ENCODE results near the gene SPIB. TPM values are rescaled to one million over a fixed set of nuclear protein-coding genes. Genes with fewer than 3 reads are reported as not detected.

Gene SPIB
- total RNA-seq, 1 donor = not detected

- TF ChIP-seq, protein P1, sequence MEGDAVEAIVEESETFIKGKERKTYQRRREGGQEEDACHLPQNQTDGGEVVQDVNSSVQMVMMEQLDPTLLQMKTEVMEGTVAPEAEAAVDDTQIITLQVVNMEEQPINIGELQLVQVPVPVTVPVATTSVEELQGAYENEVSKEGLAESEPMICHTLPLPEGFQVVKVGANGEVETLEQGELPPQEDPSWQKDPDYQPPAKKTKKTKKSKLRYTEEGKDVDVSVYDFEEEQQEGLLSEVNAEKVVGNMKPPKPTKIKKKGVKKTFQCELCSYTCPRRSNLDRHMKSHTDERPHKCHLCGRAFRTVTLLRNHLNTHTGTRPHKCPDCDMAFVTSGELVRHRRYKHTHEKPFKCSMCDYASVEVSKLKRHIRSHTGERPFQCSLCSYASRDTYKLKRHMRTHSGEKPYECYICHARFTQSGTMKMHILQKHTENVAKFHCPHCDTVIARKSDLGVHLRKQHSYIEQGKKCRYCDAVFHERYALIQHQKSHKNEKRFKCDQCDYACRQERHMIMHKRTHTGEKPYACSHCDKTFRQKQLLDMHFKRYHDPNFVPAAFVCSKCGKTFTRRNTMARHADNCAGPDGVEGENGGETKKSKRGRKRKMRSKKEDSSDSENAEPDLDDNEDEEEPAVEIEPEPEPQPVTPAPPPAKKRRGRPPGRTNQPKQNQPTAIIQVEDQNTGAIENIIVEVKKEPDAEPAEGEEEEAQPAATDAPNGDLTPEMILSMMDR (IDR thresholded peaks at IDR 0.05; ENCODE audit: insufficient read depth, low read length) = no peak
- no peak overlapping the region for H3K4me3 ChIP-seq (ENCODE audit: low read depth, low read length)
- no peak for DNase-seq (ENCODE audit: low read depth)
Observed at GRCh38 chr19:50393589-50393988, 25.1 kb upstream of the SPIB start.

DNA sequence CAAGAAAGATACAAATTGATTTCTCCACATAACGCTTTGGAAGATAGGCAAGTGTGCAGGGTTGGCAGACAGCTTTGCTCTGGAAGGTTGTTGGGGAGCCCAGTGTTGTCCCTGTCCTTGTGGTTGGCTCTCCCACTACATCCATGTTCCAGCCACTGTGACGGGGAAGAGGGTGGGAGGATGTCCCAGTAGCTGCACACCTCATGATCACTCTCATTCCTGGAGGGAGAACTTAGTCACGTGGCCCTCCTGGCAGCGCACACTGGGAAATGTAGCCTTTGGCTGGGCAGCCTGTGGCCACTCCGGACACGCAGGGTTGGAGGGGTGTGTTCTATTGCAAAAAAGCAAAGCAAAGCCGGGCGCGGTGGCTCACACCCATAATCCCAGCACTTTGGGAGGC is 24.7 kb upstream of the SPIB start:
- DNase-seq (ENCODE audit: low read depth) = no peak
- TF ChIP-seq, protein P1 (IDR thresholded peaks at IDR 0.05; ENCODE audit: insufficient read depth, low read length) = no peak
- H3K4me3 ChIP-seq (ENCODE audit: low read depth, low read length) = no peak overlapping the region

GRCh38 chr19:50398675-50399367 is 19.9 kb upstream of the SPIB start:
- TF ChIP-seq, protein P1 (IDR thresholded peaks at IDR 0.05; ENCODE audit: insufficient read depth, low read length) = no peak
- H3K4me3 ChIP-seq (ENCODE audit: low read depth, low read length) = no peak overlapping the region
- DNase-seq (ENCODE audit: low read depth) = no peak

- no peak overlapping the region for H3K4me3 ChIP-seq (ENCODE audit: low read depth, low read length)
- no peak for DNase-seq (ENCODE audit: low read depth)
- TF ChIP-seq, protein P1 (IDR thresholded peaks at IDR 0.05; ENCODE audit: insufficient read depth, low read length) = no peak
Observed at GRCh38 chr19:50399368-50399745, 19.4 kb upstream of the SPIB start.

GRCh38 chr19:50401605-50402450 is 16.9 kb upstream of the SPIB start:
- DNase-seq (ENCODE audit: low read depth) = no peak
- TF ChIP-seq, protein P1 (IDR thresholded peaks at IDR 0.05; ENCODE audit: insufficient read depth, low read length) = no peak
- no peak overlapping the region for H3K4me3 ChIP-seq (ENCODE audit: low read depth, low read length)

GRCh38 chr19:50402544-50403301 is 16.0 kb upstream of the SPIB start:
- DNase-seq (ENCODE audit: low read depth) = no peak
- TF ChIP-seq, protein P1 (IDR thresholded peaks at IDR 0.05; ENCODE audit: insufficient read depth, low read length) = no peak
- no peak overlapping the region for H3K4me3 ChIP-seq (ENCODE audit: low read depth, low read length)

Measured in fibroblast of the aortic adventitia (primary cell).